Measurements from ENCODE around the gene IRF6.

DNA sequence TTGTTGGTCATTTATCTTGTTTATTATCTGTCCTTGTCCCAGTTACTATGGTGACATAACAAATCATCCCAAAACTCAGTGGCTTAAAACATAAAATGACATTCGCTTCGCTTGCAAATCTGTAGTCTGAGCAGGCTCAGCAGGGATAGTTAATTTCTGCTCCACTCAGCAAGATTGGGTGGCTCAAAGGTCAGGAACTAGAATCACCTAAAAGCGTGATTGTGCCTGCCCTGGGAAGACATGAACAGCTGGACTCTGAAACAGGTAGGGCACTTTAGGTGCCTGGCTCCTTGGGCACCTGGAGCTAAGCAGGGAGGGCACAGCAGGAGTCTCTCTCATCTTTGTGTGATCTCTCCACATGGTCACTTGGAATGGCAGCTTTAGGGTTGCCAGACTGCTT lies 64.7 kb downstream of the IRF6 start:
- TF ChIP-seq EGR1 (IDR thresholded peaks at IDR 0.05; ENCODE audit: low read depth) (no peak), POLR2AphosphoS5 (IDR thresholded peaks at IDR 0.05; ENCODE audit: low read depth, low read length) (no peak), SIN3A (IDR thresholded peaks at IDR 0.05; ENCODE audit: low read depth) (no peak), ZFX (IDR thresholded peaks at IDR 0.05) (no peak), SP1 (IDR thresholded peaks at IDR 0.05; ENCODE audit: low read depth) (no peak), EZH2 (IDR thresholded peaks at IDR 0.05) (no peak), POLR2A (IDR thresholded peaks at IDR 0.05; ENCODE audit: borderline replicate concordance, extremely low read depth, insufficient read depth, insufficient read length) (no peak), JUND (IDR thresholded peaks at IDR 0.05) (no peak), CEBPB (IDR thresholded peaks at IDR 0.05; ENCODE audit: low read depth) (no peak)
- TF ChIP-seq, protein P1, sequence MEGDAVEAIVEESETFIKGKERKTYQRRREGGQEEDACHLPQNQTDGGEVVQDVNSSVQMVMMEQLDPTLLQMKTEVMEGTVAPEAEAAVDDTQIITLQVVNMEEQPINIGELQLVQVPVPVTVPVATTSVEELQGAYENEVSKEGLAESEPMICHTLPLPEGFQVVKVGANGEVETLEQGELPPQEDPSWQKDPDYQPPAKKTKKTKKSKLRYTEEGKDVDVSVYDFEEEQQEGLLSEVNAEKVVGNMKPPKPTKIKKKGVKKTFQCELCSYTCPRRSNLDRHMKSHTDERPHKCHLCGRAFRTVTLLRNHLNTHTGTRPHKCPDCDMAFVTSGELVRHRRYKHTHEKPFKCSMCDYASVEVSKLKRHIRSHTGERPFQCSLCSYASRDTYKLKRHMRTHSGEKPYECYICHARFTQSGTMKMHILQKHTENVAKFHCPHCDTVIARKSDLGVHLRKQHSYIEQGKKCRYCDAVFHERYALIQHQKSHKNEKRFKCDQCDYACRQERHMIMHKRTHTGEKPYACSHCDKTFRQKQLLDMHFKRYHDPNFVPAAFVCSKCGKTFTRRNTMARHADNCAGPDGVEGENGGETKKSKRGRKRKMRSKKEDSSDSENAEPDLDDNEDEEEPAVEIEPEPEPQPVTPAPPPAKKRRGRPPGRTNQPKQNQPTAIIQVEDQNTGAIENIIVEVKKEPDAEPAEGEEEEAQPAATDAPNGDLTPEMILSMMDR (IDR thresholded peaks at IDR 0.05 in 2 of 3, conservative IDR thresholded peaks at IDR 0.05 in 1 of 3; ENCODE audit: borderline replicate concordance in 1 of 3, insufficient read depth in 1 of 3, low read depth in 2 of 3, low read length in 2 of 3): no peak
- TF ChIP-seq, protein P2, sequence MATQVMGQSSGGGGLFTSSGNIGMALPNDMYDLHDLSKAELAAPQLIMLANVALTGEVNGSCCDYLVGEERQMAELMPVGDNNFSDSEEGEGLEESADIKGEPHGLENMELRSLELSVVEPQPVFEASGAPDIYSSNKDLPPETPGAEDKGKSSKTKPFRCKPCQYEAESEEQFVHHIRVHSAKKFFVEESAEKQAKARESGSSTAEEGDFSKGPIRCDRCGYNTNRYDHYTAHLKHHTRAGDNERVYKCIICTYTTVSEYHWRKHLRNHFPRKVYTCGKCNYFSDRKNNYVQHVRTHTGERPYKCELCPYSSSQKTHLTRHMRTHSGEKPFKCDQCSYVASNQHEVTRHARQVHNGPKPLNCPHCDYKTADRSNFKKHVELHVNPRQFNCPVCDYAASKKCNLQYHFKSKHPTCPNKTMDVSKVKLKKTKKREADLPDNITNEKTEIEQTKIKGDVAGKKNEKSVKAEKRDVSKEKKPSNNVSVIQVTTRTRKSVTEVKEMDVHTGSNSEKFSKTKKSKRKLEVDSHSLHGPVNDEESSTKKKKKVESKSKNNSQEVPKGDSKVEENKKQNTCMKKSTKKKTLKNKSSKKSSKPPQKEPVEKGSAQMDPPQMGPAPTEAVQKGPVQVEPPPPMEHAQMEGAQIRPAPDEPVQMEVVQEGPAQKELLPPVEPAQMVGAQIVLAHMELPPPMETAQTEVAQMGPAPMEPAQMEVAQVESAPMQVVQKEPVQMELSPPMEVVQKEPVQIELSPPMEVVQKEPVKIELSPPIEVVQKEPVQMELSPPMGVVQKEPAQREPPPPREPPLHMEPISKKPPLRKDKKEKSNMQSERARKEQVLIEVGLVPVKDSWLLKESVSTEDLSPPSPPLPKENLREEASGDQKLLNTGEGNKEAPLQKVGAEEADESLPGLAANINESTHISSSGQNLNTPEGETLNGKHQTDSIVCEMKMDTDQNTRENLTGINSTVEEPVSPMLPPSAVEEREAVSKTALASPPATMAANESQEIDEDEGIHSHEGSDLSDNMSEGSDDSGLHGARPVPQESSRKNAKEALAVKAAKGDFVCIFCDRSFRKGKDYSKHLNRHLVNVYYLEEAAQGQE (IDR thresholded peaks at IDR 0.05; ENCODE audit: low read depth): no peak
